ENCODE measurements around the gene FES. TPM values are rescaled to one million over a fixed set of nuclear protein-coding genes. Genes with fewer than 3 reads are reported as not detected.

The FES gene
- total and polyA plus RNA-seq, 9 donors = 2.2 to 37.2 (median 24.8) TPM

DNA sequence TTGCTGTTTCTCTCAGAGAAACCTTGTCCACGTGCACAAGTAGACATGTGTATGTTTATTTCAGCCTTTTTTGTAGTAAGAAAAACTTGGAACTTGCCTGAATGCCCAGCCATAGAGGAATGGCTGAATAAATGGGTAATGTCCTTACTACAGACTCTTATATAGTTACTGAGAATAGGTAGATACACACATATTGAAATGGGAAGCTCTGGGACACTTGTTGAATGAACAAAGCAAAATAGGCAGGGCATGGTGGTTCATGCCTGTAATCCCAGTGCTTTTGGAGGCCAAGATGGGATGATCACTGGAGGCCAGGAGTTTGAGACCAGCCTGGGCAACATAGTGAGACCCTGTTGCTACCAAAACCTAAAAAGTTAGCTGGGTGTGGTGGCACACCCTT is 52.5 kb downstream of the FES start:
- Histone ChIP-seq H3K36me3 (no peaks in the 10 kb centered on the region), H3K27ac (no peak overlapping the region), H3K4me1 (ENCODE audit: insufficient read depth) (peaks cover 10% of the 10 kb centered on the region), H3K4me3 (no peak overlapping the region), H3K9me3 (no peaks in the 10 kb centered on the region), H3K27me3 (no peaks in the 10 kb centered on the region)
- intact Hi-C loops (cut with DNase I) = no loop called here
- TF ChIP-seq, protein P1, sequence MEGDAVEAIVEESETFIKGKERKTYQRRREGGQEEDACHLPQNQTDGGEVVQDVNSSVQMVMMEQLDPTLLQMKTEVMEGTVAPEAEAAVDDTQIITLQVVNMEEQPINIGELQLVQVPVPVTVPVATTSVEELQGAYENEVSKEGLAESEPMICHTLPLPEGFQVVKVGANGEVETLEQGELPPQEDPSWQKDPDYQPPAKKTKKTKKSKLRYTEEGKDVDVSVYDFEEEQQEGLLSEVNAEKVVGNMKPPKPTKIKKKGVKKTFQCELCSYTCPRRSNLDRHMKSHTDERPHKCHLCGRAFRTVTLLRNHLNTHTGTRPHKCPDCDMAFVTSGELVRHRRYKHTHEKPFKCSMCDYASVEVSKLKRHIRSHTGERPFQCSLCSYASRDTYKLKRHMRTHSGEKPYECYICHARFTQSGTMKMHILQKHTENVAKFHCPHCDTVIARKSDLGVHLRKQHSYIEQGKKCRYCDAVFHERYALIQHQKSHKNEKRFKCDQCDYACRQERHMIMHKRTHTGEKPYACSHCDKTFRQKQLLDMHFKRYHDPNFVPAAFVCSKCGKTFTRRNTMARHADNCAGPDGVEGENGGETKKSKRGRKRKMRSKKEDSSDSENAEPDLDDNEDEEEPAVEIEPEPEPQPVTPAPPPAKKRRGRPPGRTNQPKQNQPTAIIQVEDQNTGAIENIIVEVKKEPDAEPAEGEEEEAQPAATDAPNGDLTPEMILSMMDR (IDR thresholded peaks at IDR 0.05) = no peak
- TF ChIP-seq POLR2A (IDR thresholded peaks at IDR 0.05) (no peak), EP300 (IDR thresholded peaks at IDR 0.05) (no peak)
- 44 to 60% (median 45%) methylated on average over 1 of the region's 1 CpG for WGBS, 3 donors
- DNase-seq = no peak

DNA sequence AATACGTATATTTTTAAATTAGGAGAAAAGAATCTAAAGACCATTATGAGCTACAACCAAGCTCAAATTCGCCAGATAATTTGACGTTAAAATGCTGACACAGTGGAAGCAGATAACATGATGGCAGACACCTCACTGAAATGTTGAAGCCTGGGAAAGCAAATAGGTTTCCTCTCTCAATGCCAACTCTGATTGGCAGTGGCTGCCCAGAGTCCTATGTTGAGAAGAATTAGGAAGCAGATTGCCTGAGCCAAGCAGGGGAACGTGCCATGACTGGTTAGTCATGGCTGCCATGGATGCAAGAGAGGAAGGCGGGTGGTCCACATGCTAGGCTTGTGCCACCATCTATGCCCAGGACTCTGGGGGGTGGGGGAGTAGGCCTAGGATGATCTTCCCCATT is 54.0 kb downstream of the FES start:
- Histone ChIP-seq H3K9me3 (no peaks in the 10 kb centered on the region), H3K27ac (no peak overlapping the region), H3K4me3 (no peak overlapping the region), H3K36me3 (peaks cover 2% of the 10 kb centered on the region), H3K27me3 (no peaks in the 10 kb centered on the region), H3K4me1 (ENCODE audit: insufficient read depth) (peaks cover 7% of the 10 kb centered on the region)
- 84 to 94% (median 89%) methylated on average over 5 of the region's 5 CpGs for WGBS, 3 donors
- intact Hi-C loops (cut with DNase I) = no loop called here
- TF ChIP-seq, protein P1 (IDR thresholded peaks at IDR 0.05) = no peak
- TF ChIP-seq EP300 (IDR thresholded peaks at IDR 0.05) (no peak), POLR2A (IDR thresholded peaks at IDR 0.05) (no peak)
- no peak for DNase-seq

DNA sequence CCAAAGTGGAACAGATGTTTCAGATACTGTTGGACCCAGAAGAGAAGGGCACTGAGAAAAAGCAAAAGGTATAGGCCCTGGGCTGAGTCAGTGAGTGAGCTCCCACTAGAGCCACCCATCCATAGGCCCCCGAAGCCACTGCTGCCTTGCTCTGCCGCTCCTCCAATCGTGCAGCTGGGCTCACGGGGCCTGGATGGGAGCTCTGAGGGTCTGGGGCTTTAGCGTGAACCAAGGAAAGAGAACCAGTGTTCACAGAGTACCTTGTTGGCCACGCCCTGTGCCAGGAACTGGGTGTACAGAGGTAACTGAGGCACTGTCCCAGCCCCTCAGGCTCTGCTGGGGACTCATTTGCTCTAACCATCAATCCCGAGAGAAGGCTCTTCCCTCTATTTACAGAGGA is 55.5 kb downstream of the FES start:
- 79 to 89% (median 85%) methylated on average over 7 of the region's 7 CpGs for WGBS, 3 donors
- intact Hi-C loops (cut with DNase I) = no loop called here

DNA sequence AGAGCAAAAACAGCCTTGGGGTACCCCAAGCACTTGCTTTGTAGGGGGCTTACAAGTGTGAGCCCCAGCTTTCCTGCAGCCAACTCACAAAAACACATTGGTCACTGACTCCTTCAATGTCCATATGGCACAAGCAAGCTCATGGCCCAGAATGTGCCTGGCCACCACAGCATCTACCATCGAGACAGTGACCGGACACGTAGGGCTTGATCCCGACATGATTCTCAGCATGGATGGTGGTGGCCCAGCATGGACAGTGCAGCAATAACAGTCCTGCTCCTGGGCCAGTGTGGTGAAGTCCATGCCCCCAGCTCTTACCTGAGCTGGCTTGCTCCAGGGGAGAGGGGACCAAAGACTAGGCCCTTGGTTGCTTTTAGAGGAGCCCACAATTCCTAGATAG is 56.7 kb downstream of the FES start:
- H3K36me3 ChIP-seq = peaks cover 2% of the 10 kb centered on the region
- WGBS, 3 donors = 93 to 98% (median 97%) methylated on average over 4 of the region's 4 CpGs
- DNase-seq = no peak
- H3K4me1 ChIP-seq (ENCODE audit: insufficient read depth) = peaks cover 3% of the 10 kb centered on the region
- no peak overlapping the region for H3K27ac ChIP-seq
- TF ChIP-seq EP300 (IDR thresholded peaks at IDR 0.05) = no peak
- no peak for TF ChIP-seq POLR2A (IDR thresholded peaks at IDR 0.05)
- TF ChIP-seq, protein P1 (IDR thresholded peaks at IDR 0.05) = no peak
- H3K27me3 ChIP-seq = no peaks in the 10 kb centered on the region
- H3K9me3 ChIP-seq = no peaks in the 10 kb centered on the region
- no peak overlapping the region for H3K4me3 ChIP-seq
- intact Hi-C loops (cut with DNase I) = no loop called here

More for the DNA sequence above, 55.5 kb downstream of the FES start:
- Histone ChIP-seq H3K36me3 (peaks cover 2% of the 10 kb centered on the region), H3K27ac (no peak overlapping the region), H3K9me3 (no peaks in the 10 kb centered on the region), H3K27me3 (no peaks in the 10 kb centered on the region), H3K4me1 (ENCODE audit: insufficient read depth) (peaks cover 7% of the 10 kb centered on the region), H3K4me3 (no peak overlapping the region)
- DNase-seq = no peak
- TF ChIP-seq EP300 (IDR thresholded peaks at IDR 0.05) (no peak), POLR2A (IDR thresholded peaks at IDR 0.05) (no peak)
- TF ChIP-seq, protein P1 (IDR thresholded peaks at IDR 0.05) = no peak
